NCI-H524 treated with DMSO at 0.1 percent for 48 hours (cell line): ENCODE measurements around the gene ADAMTS16.

Experiments
- DNase-seq: peaks from one replicate; lab custom pipeline; 2025; lab: John Stamatoyannopoulos, UW

Gene ADAMTS16

GRCh38 chr5:5287419-5287818, 147.3 kb downstream of the ADAMTS16 start:
- DNase-seq = no peak

DNA sequence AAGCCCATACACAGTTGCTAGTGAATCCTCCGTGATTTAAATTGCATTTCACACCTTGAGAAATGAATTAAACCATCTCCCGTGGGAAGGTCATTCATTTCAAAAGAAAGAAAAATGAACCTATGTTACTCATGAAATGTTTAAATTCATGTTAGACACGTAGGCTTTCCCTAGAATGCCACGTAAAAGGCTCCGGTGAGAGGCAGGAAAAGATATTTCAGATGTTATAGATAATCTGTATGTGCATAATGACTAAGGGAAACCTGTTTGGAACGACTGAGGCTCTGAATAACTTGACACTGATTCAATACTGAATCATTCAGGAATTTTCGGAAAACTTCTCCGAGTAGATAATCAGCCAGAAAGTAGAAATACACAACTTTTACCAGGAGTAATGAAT, 148.1 kb downstream of the ADAMTS16 start:
- no peak for DNase-seq

DNA sequence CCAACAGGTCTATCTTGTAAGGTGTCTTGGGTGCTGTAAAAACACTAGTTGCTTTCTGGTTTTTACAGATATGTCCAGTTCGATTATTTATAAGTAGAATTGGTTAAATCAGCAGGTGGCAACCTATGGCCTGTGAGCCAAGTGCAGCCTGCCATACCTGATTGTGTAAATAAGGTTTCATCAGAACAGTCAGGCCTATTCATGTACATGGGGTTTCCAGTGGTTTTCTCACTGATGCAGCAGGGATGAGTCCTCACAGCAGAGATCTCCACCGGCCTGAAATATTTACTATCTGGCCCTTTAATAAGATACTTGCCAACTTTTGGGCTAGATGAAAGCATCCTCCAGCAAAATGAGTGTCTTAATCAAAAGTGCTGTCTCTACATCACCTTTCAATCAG, 149.4 kb downstream of the ADAMTS16 start:
- DNase-seq = no peak

DNA sequence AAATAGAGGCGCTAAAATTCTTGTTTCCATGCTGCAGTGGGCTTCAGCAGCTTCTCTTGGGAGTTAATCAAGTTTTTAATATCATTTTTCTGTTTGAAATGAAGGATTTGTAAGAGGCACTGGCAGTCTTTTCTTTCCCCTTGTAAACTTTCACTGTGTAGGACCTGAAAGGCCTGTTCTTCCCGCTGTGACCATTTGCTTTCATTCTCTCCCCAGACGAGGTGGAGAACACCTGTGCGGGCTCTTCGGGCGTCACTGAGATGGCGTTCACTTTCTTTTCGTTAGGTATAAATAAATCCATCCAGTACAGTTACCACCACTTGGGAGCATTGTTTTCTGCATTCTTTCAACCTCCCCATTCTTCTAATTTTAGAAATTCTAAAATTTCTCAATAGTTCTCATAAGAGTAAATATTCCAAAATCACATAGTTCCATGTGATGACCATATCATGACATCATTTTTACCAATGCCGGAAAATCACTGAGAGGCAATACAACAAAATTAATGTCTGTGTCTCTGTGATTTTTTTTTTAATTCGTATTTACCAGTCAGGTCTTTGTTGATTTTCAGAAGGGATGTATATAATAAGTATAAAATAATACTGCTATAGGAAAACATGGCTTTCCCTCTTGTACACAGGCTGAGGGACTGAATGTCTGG, 150.7 kb downstream of the ADAMTS16 start:
- DNase-seq = no peak

- no peak for DNase-seq
Measured at GRCh38 chr5:5291357-5291756, 151.2 kb downstream of the ADAMTS16 start.

GRCh38 chr5:5293029-5293428, 152.9 kb downstream of the ADAMTS16 start:
- DNase-seq = no peak

DNA sequence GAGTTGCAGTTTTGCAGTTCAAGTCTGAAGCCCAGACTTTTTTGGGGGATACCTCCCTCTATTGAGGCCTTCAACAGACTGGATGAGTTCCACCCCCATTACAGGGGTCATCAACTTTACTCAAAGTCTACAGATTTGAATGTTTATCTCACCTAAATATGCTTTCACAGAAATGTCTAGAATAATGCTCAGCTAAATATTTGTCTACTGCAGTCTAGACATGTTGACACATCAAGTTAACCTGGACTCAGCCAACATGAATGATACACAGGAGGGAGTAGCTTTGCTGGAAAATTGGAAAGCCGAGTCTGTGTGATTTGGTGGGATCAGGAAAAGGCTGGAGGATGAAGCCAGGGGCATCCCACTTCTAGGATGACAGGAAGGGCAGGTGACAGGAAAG, 154.3 kb downstream of the ADAMTS16 start:
- no peak for DNase-seq

- no peak for DNase-seq
Measured at GRCh38 chr5:5295351-5295750, 155.2 kb downstream of the ADAMTS16 start.

DNA sequence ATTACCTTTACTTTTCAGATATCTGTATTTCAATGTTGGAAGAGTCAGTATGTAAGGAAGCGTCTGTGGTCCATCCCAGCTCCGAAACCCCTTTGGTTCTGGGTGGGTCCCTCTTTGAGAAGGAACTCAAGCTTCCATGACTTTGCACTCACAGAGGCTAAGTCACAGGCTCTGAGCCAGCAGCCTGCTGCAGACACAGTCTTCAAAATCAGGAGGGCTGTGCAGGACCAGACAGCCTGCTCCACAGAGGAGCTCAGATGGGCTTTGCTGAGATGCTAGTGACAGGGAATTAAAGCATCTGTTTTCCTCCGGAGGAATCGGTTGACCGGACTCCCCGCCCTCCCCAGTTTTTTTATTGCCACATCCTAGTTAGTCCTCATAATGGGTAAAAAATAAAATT, 155.9 kb downstream of the ADAMTS16 start:
- DNase-seq = no peak

DNA sequence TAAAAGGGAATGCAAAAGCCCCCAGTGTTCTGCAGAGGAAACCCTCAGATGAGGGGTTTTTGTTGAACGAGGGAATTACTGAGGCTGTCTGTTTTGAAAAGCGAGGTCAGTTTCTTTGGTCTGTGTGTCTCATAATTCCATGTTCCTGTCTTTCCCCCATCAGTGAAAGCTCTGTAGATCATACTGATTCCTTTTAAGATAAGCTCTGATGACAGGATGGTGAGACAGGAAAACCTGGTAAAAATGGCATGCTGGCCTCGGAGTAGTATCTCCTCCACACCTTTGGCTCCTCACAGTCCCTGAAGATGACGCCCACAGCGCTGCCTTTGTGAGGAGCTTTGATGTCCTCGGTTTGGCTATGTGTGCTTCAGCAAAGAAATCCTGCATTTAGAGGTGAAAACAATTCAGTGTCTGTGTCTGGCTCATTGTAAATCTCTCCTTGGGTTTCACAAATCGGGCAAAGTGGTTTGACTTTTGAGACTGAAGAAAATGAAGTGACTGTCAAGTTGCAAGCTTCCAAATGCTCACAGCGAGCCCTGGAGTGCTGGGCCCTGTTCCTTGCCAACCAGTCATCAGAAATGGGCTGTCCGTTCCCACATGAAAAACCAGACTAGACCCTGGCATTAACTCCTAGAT, 157.4 kb downstream of the ADAMTS16 start:
- DNase-seq = no peak

GRCh38 chr5:5298068-5298633, 158.0 kb downstream of the ADAMTS16 start:
- DNase-seq = no peak

DNA sequence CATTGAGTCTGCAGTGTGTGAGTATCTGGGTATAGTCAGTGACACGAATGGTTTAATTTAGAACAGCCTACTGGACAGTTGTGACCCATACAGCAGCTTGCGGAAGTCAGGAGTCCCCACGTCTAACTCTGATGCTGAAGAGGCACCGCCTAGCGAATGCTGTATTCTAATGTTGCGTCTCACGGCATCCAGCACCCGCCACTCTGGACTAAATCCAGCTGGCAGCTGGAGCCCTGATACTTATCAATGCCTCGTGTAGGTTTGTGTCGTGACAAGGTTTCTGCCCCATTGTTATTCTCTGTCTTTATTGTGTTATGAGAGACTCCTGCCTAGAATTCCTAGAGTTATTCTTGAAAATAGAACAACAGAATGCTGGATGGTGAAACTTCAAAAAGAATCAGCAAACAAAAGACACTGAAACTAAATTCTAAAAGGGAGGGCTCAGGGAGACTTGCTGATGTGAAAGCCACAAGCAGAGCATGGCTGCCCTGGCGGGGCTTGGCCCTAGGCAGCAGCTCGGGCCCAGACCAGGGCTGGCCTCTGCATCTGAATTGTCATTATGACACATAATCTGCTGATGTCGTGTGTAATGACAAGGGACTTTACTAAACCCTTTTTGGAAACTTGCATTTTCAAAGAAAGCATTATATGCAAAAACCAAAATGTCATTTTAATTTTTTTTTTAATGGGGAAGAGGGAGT, 158.9 kb downstream of the ADAMTS16 start:
- DNase-seq = no peak

DNA sequence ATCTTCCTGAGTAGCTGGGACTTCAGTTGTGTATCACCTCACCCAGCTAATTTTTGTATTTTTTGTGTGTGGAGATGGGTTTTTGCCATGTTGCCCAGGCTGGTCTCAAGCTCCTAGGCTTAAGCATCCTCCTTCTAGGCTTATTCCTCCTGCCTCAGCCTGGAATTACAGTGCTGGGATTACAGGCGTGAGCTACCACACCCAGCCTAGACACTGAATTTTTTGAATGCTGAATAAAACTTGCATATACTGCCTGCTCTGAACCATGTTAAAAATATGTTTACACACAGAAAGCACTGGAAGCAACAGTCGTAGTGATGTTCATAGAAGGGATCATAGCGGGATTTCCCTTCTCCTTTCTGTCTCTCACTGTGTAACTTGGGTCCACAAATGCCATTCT, 161.0 kb downstream of the ADAMTS16 start:
- DNase-seq = no peak

DNA sequence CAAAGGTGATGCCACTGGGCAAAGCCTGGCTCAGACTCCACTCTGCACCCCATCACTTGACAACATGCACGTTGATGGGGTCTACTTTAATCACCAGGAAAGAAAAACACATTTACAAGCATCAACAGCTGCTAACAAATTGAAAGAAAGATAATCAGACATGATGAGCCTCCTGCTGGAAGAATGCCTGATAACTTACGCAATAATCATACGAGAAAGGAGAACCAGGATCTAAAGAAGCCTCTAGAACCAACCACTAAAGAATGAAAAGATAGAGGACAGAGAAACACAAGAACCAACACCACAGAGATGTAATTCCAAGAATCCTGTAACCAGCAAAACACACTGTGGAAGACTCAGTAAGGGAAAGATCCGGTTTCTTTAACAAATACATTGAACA, 162.1 kb downstream of the ADAMTS16 start:
- no peak for DNase-seq

DNA sequence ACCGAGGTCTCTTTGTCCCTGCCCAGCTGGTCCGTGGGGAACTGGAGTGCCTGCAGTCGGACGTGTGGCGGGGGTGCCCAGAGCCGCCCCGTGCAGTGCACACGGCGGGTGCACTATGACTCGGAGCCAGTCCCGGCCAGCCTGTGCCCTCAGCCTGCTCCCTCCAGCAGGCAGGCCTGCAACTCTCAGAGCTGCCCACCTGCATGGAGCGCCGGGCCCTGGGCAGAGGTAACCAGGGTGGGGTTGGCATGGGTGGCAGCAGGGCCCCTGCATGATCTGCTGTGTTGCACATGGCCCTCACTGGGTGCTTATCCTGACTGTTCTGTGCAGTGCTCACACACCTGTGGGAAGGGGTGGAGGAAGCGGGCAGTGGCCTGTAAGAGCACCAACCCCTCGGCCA, 163.1 kb downstream of the ADAMTS16 start:
- no peak for DNase-seq

DNA sequence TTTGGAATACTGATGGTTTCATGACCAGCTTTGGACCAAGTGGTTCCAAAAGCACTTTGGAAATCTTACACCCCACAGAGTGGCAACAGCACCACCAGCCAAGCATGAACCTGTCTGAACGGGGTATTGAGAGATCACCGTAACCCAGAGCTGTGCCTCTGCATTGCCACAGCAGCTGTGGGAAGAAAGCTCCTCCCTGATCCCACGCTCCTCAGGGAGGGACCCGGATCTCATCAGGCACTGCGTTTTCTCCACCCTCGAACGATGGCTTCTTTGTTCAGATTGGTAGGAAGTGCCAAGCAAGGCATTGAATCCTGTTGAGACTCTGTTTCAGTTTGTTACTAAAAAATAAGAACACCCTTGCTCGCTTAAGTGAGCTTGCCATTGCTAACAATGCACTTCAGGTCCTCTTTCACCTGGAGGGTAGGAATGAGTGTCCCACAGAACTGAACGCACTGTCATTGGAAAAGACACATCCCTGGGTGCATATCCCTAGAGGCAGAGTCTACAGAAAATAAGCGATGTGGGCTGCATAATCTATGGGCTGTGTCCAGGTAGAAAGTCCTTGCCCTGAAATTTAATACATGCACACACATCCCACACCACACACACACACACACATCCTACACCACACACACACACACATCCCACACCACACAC, 164.4 kb downstream of the ADAMTS16 start:
- no peak for DNase-seq

DNA sequence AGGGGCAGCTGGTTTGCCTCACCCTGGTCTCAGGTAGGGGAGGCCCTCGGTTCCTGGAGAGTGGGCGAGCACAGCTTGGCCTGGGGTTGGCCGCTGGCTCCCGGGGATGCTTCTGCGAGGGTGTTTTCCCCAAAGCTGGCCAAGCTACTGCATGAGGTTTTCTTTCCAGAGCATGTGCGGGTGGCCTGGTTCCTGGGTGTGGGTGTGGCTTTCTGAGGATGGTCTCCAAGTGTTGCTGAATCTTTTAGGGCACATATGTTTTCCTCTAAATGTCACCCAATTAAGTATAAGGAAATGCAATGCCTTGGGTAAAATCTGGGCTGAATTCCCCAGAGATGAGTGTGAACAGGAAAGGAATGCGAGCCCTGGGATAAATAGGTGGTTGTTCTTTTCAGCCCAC, 166.6 kb downstream of the ADAMTS16 start:
- no peak for DNase-seq

- DNase-seq = no peak
Measured at GRCh38 chr5:5308319-5308718, 168.2 kb downstream of the ADAMTS16 start.

DNA sequence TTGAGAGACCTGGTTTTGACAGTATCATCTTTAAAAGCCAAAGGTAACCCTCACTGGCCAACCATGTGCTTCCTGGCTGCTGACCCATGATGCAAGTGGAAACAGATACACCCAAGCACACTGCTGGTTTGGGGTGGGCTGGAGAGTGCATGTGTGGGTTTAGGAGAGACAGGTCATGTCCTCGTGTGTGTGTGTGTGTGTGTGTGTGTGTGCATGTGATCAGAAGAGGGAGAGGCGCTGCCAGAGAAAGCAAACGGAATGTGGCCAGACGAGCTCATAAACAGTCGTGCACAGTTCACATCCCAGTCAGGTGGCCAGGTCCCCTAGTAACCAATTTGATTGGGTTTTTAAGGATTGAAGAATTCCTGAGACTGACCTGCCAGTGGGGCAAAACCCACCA, 169.5 kb downstream of the ADAMTS16 start:
- DNase-seq = no peak

DNA sequence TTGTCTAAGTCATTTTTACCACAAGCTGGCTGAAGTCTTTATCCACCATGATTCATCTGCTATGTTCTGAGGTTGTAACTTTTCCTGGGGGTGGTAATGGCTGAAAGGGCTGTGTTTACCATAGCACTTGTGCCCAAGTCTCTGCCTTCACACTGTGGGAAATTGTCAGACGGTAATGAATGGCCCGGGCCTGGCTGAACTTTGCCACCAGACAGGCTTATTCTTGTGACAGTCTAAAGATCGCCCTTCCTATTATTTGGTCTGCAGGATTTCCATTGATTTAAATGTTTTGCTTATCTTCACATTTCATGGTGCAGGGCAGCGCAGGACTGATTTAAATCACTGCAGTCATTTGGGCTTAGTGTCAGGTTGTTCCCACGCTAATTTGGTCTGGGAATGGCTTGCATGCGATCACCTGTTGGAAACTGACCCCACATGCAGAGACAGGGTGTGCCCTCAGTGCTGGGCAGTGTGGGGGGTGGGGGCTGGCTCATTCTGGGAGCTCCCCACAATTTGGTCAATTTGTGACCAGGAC, 173.0 kb downstream of the ADAMTS16 start:
- DNase-seq = no peak

DNA sequence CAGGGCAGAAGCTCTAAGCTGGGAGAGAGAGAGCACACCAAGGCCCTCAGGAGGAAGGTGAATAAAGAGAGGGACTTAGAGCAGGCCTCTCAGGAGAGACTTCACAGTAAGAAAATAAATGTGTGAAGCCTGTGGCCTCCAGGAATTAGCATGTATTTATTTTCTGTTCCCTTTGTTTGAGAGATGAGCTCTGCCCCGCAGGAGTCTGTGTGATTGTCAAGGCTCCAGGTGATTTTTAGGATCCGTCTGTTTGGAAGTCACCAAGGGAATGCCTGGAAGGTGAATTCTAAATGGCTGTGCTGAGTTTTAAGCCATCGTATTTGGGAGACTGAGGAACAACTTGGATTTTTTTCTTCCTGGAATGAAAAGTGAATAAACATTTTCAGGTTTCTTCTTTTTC, 174.0 kb downstream of the ADAMTS16 start:
- DNase-seq = no peak

DNA sequence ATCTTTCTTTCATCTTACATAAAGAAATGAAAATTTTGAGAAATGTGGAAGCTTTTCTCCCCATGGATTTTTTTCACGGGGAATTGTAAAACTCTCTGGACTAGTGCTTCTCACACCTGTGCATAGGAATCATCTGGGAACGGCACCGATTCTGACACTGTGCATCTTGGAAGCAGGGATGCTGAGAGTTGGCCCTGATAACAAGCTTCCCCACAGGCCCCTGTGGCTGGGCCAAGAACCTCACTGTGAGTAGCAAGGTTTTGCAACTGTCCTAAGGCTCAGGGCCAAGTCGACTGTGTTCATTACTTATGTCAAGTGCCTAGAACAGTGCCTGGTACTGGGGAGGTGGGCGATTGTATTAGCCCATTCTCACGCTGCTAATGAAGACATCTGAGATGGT, 174.5 kb downstream of the ADAMTS16 start:
- no peak for DNase-seq
